ENCODE measurements around the gene LRRC4C.

- TF ChIP-seq EZH2 (IDR thresholded peaks at IDR 0.05; ENCODE audit: low read length, unreplicated experiment) (no peak), CTCF (conservative IDR thresholded peaks at IDR 0.05; ENCODE audit: low read depth, low read length) (no peak), EZH2phosphoT487 (IDR thresholded peaks at IDR 0.05; ENCODE audit: borderline replicate concordance, low read length) (no peak)
Observed at GRCh38 chr11:41289408-41289807, 170.0 kb downstream of the LRRC4C start.
